NCI-H1092 (cell line): ENCODE data around the gene ATP9B.
"Not testable (repeated sequence)": the region's sequence is repeated elsewhere in the genome, so short reads cannot be mapped to it uniquely, and the experiment has no call there.

Experiments used
- DNase-seq: peaks from one replicate; lab custom pipeline; 2025; lab: John Stamatoyannopoulos, UW

Gene ATP9B

GRCh38 chr18:79071503-79072210 is 2.5 kb downstream of the ATP9B start:
- no peak for DNase-seq

GRCh38 chr18:79072655-79073054 is 3.5 kb downstream of the ATP9B start:
- DNase-seq, result not testable (repeated sequence)

GRCh38 chr18:79077181-79077580 is 8.0 kb downstream of the ATP9B start:
- no peak for DNase-seq

GRCh38 chr18:79078791-79079190 is 9.6 kb downstream of the ATP9B start:
- DNase-seq, result not testable (repeated sequence)

GRCh38 chr18:79092874-79093273 is 23.7 kb downstream of the ATP9B start:
- no peak for DNase-seq

- no peak for DNase-seq
These were observed 24.8 kb downstream of the ATP9B start for GRCh38 chr18:79093986-79094385.

- no peak for DNase-seq
These were observed 26.0 kb downstream of the ATP9B start for GRCh38 chr18:79095216-79095615.

GRCh38 chr18:79100944-79101343 is 31.8 kb downstream of the ATP9B start:
- DNase-seq, result no peak

GRCh38 chr18:79102886-79103285 is 33.7 kb downstream of the ATP9B start:
- no peak for DNase-seq

- DNase-seq, result no peak
These were observed 34.9 kb downstream of the ATP9B start for GRCh38 chr18:79104137-79104536.

- DNase-seq, result no peak
These were observed 36.3 kb downstream of the ATP9B start for GRCh38 chr18:79105455-79105854.

GRCh38 chr18:79106084-79106483 is 36.9 kb downstream of the ATP9B start:
- DNase-seq, result no peak

- no peak for DNase-seq
These were observed 38.7 kb downstream of the ATP9B start for GRCh38 chr18:79107886-79108285.

- no peak for DNase-seq
These were observed 39.5 kb downstream of the ATP9B start for GRCh38 chr18:79108549-79109215.

- no peak for DNase-seq
These were observed 42.3 kb downstream of the ATP9B start for GRCh38 chr18:79111483-79111882.

- DNase-seq, result no peak
These were observed 48.2 kb downstream of the ATP9B start for GRCh38 chr18:79117385-79117784.

GRCh38 chr18:79117788-79118187 is 48.6 kb downstream of the ATP9B start:
- DNase-seq, result no peak

GRCh38 chr18:79118797-79119196 is 49.6 kb downstream of the ATP9B start:
- DNase-seq, result no peak

- no peak for DNase-seq
These were observed 52.7 kb downstream of the ATP9B start for GRCh38 chr18:79121746-79122474.

GRCh38 chr18:79123948-79124347 is 54.8 kb downstream of the ATP9B start:
- no peak for DNase-seq

- no peak for DNase-seq
These were observed 59.9 kb downstream of the ATP9B start for GRCh38 chr18:79129120-79129519.

GRCh38 chr18:79133724-79134123 is 64.5 kb downstream of the ATP9B start:
- no peak for DNase-seq

GRCh38 chr18:79135924-79136323 is 66.7 kb downstream of the ATP9B start:
- DNase-seq, result no peak
